ENCODE data around the gene AKR7A3.

DNA sequence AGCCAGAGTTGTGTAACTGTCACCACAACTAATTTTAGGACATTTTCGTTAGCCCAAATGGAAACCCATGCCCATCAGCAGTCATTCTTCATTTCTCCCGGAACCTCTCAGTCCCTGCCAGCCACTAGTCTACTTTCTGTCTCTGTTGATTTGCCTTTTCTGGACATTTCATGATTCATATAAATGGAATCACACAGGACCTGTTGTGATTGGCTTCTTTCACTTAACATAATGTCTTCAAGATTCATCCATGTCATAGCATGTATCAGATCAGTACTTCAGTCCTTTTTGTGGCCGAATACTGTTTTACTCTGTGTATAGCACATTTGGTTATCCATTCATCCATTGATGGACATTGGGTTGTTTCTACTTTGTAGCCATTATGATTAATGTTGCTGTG lies 30.6 kb upstream of the AKR7A3 start:
- no peak for TF ChIP-seq CTCF (IDR thresholded peaks at IDR 0.05)
- no peak for TF ChIP-seq POLR2A (IDR thresholded peaks at IDR 0.05)
